Dermis microvascular lymphatic vessel endothelial cell (primary cell): Measurements from ENCODE around the gene PLPP3. TPM values are rescaled to one million over a fixed set of nuclear protein-coding genes. Genes with fewer than 3 reads are reported as not detected.

ENCODE experiments used
- total RNA-seq: library from RNA; depleted of rRNA; stranded (reverse); fragments of >200 nt; gene quantifications from 2 replicates; pipeline ENCODE4 v1.2.1, GENCODE V29; 2014

PLPP3 gene
- total RNA-seq, 1 donor from 2014 or later, result 22.6 TPM

Other genes starting within 250 kb of the PLPP3 start
- 1.7 and 2.4 TPM in 2 replicates for gene PRKAA2, start 65.8 kb upstream of the PLPP3 start, total RNA-seq
- under 0.01 TPM in 1 of 2 replicates, not detected in the other for gene FYB2, start 239.8 kb upstream of the PLPP3 start, total RNA-seq